GM23338 (cell line): ENCODE measurements around the gene CRTC1. TPM values are rescaled to one million over a fixed set of nuclear protein-coding genes. Genes with fewer than 3 reads are reported as not detected.

Experiments
- ATAC-seq: fragments of 200-7000 bp; cut with Tn5 transposase; 3 replicates; pipeline ENCODE4 v1.9.1; 2020
- DNase-seq: peaks from one replicate; pipeline ENCODE4 v3.0.0-alpha.2; 2015; ENCODE audit warnings: low spot score
- H2AFZ ChIP-seq: fragments of 200-600 bp; sonication (generic); 2 replicates; pipeline ENCODE4 v1.8.0; 2016; ENCODE audit warnings: antibody characterized with exemption, mild to moderate bottlenecking, moderate library complexity
- H3F3A ChIP-seq: fragments of 200-600 bp; sonication (generic); replicated peaks from 2 replicates; pipeline ENCODE4 v1.8.0; 2017; ENCODE audit warnings: antibody characterized with exemption, mixed run types, low read depth
- H3K27ac ChIP-seq: fragments of 200-600 bp; sonication (generic); 2 replicates; pipeline ENCODE4 v1.6.1; 2016; ENCODE audit warnings: low read depth
- H3K27me3 ChIP-seq: fragments of 200-600 bp; sonication (generic); 2 replicates; pipeline ENCODE4 v1.8.0; 2016; ENCODE audit warnings: mild to moderate bottlenecking, mixed run types, moderate library complexity; ENCODE audit not compliant: insufficient read depth
- H3K36me3 ChIP-seq: fragments of 200-600 bp; sonication (generic); 2 replicates; pipeline ENCODE4 v1.8.0; 2016; ENCODE audit warnings: mild to moderate bottlenecking; ENCODE audit not compliant: insufficient read depth
- H3K4me1 ChIP-seq: fragments of 200-600 bp; sonication (generic); 2 replicates; pipeline ENCODE4 v1.8.0; 2016; ENCODE audit warnings: mild to moderate bottlenecking, moderate library complexity; ENCODE audit not compliant: insufficient read depth
- H3K4me2 ChIP-seq: fragments of 200-600 bp; sonication (generic); 2 replicates; pipeline ENCODE4 v1.7.1; 2017; ENCODE audit warnings: mixed run types
- H3K4me3 ChIP-seq: fragments of 200-600 bp; sonication (generic); 2 replicates; pipeline ENCODE4 v1.6.1; 2016; ENCODE audit warnings: mixed run types
- H3K79me2 ChIP-seq: fragments of 200-600 bp; sonication (generic); replicated peaks from 2 replicates; pipeline ENCODE4 v1.8.0; 2017; ENCODE audit warnings: mild to moderate bottlenecking; ENCODE audit not compliant: insufficient read depth
- H3K9me2 ChIP-seq: fragments of 200-600 bp; sonication (generic); 2 replicates; pipeline ENCODE4 v1.8.0; 2017; ENCODE audit not compliant: insufficient read depth
- H4K20me1 ChIP-seq: fragments of 200-600 bp; sonication (generic); replicated peaks from 2 replicates; pipeline ENCODE4 v1.8.0; 2017; ENCODE audit warnings: mild to moderate bottlenecking; ENCODE audit not compliant: insufficient read depth
- H3K27ac Mint-ChIP-seq: 2 replicates; pipeline ENCODE4 v1.8.0; 2020; ENCODE audit warnings: inconsistent platforms, mild to moderate bottlenecking, moderate library complexity, mixed read lengths
- H3K27me3 Mint-ChIP-seq: 3 replicates; pipeline ENCODE4 v1.8.0; 2022; ENCODE audit warnings: low read depth, mild to moderate bottlenecking, moderate library complexity, mixed read lengths, inconsistent platforms; ENCODE audit not compliant: insufficient read depth, poor library complexity
- H3K36me3 Mint-ChIP-seq: 3 replicates; pipeline ENCODE4 v1.8.0; 2021; ENCODE audit warnings: low read depth, mild to moderate bottlenecking, inconsistent platforms, moderate library complexity, mixed read lengths
- H3K4me1 Mint-ChIP-seq: 3 replicates; pipeline ENCODE4 v1.8.0; 2020; ENCODE audit warnings: mild to moderate bottlenecking, inconsistent platforms, mixed read lengths
- H3K4me3 Mint-ChIP-seq: 3 replicates; pipeline ENCODE4 v1.8.0; 2021; ENCODE audit warnings: moderate library complexity, mild to moderate bottlenecking, inconsistent platforms, mixed read lengths
- H3K9me3 Mint-ChIP-seq: 3 replicates; pipeline ENCODE4 v1.8.0; 2020; ENCODE audit warnings: moderate library complexity, mild to moderate bottlenecking, inconsistent platforms, mixed read lengths
- CREB1 ChIP-seq: fragments of 250-450 bp; sonication (Bioruptor Pico); IDR thresholded peaks from 2 replicates; pipeline ENCODE4 v1.5.0; 2020; ENCODE audit warnings: low read depth, mild to moderate bottlenecking, moderate library complexity
- CTCF ChIP-seq, 2 experiments: fragments of 200-600 bp in 1 of 2; sonication (generic) in 1 of 2; conservative IDR thresholded peaks; 2 replicates each; pipeline versions ENCODE4 v1.5.1 to v1.6.1; 2016 to 2017; ENCODE audit warnings: antibody characterized with exemption in 2 of 2, low read depth in 2 of 2, mild to moderate bottlenecking in 2 of 2, moderate library complexity in 1 of 2
- ETS1 ChIP-seq: IDR thresholded peaks from 2 replicates; pipeline ENCODE4 v1.6.1; 2016; ENCODE audit warnings: antibody characterized with exemption
- EZH2 ChIP-seq: fragments of 200-600 bp; sonication (generic); IDR thresholded peaks from one replicate; pipeline ENCODE4 v1.8.0; 2017; ENCODE audit warnings: antibody characterized with exemption, mild to moderate bottlenecking, low read depth; ENCODE audit not compliant: unreplicated experiment
- EZH2phosphoT487 ChIP-seq: fragments of 200-600 bp; sonication (generic); IDR thresholded peaks from one replicate; pipeline ENCODE4 v1.8.1; 2018; ENCODE audit warnings: antibody characterized with exemption; ENCODE audit not compliant: unreplicated experiment
- JUNB ChIP-seq: IDR thresholded peaks from one replicate; pipeline ENCODE4 v1.6.1; 2016; ENCODE audit warnings: antibody characterized with exemption; ENCODE audit not compliant: unreplicated experiment
- POLR2AphosphoS5 ChIP-seq: IDR thresholded peaks from 2 replicates; pipeline ENCODE4 v1.6.1; 2016; ENCODE audit warnings: antibody characterized with exemption, low read depth
- REST ChIP-seq: IDR thresholded peaks from one replicate; pipeline ENCODE4 v1.6.1; 2018; ENCODE audit warnings: antibody characterized with exemption; ENCODE audit not compliant: unreplicated experiment
- STAT1 ChIP-seq: IDR thresholded peaks from one replicate; pipeline ENCODE4 v1.6.1; 2016; ENCODE audit warnings: antibody characterized with exemption; ENCODE audit not compliant: unreplicated experiment
- ZNF114 ChIP-seq: fragments of 250-450 bp; sonication (Bioruptor Pico); IDR thresholded peaks from 2 replicates; pipeline ENCODE4 v1.5.0; 2020; ENCODE audit warnings: mild to moderate bottlenecking, moderate library complexity
- ZNF331 ChIP-seq: fragments of 250-450 bp; sonication (Bioruptor Pico); IDR thresholded peaks from 2 replicates; pipeline ENCODE4 v1.5.0; 2020; ENCODE audit warnings: low read depth, mild to moderate bottlenecking, moderate library complexity
- polyA plus RNA-seq: library from polyadenylated mRNA; unstranded; fragments of >200 nt; fragmentation: Nextera tagmentation; extraction: Ambion mirVana; gene quantifications from 2 replicates; pipeline ENCODE4 v1.2.1, GENCODE V29; 2016
- total RNA-seq: library from RNA; depleted of rRNA; stranded (reverse); fragments of >200 nt; shearing (Covaris generic); gene quantifications from 2 replicates; pipeline ENCODE4 v1.2.3, GENCODE V29; 2014

CRTC1 gene
- total and polyA plus RNA-seq, 2 experiments from 2014 or later = 5.4 to 8.4 TPM

- TF ChIP-seq REST (no peak), CREB1 (no peak), CTCF (conservative IDR thresholded peaks at IDR 0.05; ENCODE audit: low read depth in 2 of 2) (no peak), STAT1 (no peak), ZNF331 (no peak), ETS1 (no peak), JUNB (no peak), EZH2phosphoT487 (no peak), EZH2 (no peak), ZNF114 (CRISPR knock-in tag) (no peak), POLR2AphosphoS5 (no peak)
Measured at GRCh38 chr19:18754501-18754900, 71.0 kb downstream of the CRTC1 start (continued).

- H3K4me3 Mint-ChIP-seq = no peak overlapping the region
- no peak overlapping the region for H3K4me3 ChIP-seq
- no peaks in the 10 kb centered on the region for H3K9me2 ChIP-seq
- H3K27me3 ChIP-seq = no peaks in the 10 kb centered on the region
- H2AFZ ChIP-seq = no peak overlapping the region
- H3F3A ChIP-seq = no peaks in the 10 kb centered on the region
- H3K9me3 Mint-ChIP-seq = no peaks in the 10 kb centered on the region
- DNase-seq (no peak), ATAC-seq (no peak)
- H4K20me1 ChIP-seq = peaks cover 5% of the 10 kb centered on the region
- H3K4me1 Mint-ChIP-seq = peaks cover 6% of the 10 kb centered on the region; the same call in 2 of the 3 replicates
- no peak overlapping the region for H3K27ac Mint-ChIP-seq
- H3K36me3 Mint-ChIP-seq = peaks cover 12% of the 10 kb centered on the region
- no peaks in the 10 kb centered on the region for H3K36me3 ChIP-seq
- H3K4me1 ChIP-seq = no peaks in the 10 kb centered on the region
- TF ChIP-seq STAT1 = no peak
- TF ChIP-seq EZH2phosphoT487 = no peak
- TF ChIP-seq EZH2 = no peak
- TF ChIP-seq CTCF (conservative IDR thresholded peaks at IDR 0.05; ENCODE audit: low read depth in 2 of 2) = no peak
- TF ChIP-seq JUNB = no peak
- TF ChIP-seq REST = no peak
- TF ChIP-seq ETS1 = no peak
- TF ChIP-seq ZNF331 = no peak
- TF ChIP-seq CREB1 = no peak
- H3K27me3 Mint-ChIP-seq = peaks cover 14% of the 10 kb centered on the region
- no peaks in the 10 kb centered on the region for H3K79me2 ChIP-seq
- H3K27ac ChIP-seq = no peak overlapping the region
- no peak overlapping the region for H3K4me2 ChIP-seq
Measured at GRCh38 chr19:18756896-18757295, 73.4 kb downstream of the CRTC1 start.
